ENCODE measurements around the gene EVA1A. TPM values are rescaled to one million over a fixed set of nuclear protein-coding genes. Genes with fewer than 3 reads are reported as not detected.
"Not testable (repeated sequence)": the region's sequence is repeated elsewhere in the genome, so short reads cannot be mapped to it uniquely, and the experiment has no call there.

The EVA1A gene
- total and polyA plus RNA-seq, 4 experiments from 2014 or later = not detected

- Histone ChIP-seq H3K27me3 (ENCODE audit: insufficient read depth, low read length) (no peaks in the 10 kb centered on the region), H3K4me3 (ENCODE audit: low read length in 2 of 2) (no peak overlapping the region), H3K9me3 (ENCODE audit: control insufficient read depth in 1 of 2, low read length in 2 of 2) (no peaks in the 10 kb centered on the region), H3K36me3 (ENCODE audit: insufficient read depth, low read length) (no peaks in the 10 kb centered on the region), H3K4me1 (ENCODE audit: insufficient read depth, low read length) (no peaks in the 10 kb centered on the region), H3K27ac (ENCODE audit: low read depth, low read length) (no peak overlapping the region)
- Mint-ChIP-seq H3K4me3 (no peak overlapping the region), H3K4me1 (no peaks in the 10 kb centered on the region), H3K36me3 (no peaks in the 10 kb centered on the region), H3K9me3 (no peaks in the 10 kb centered on the region), H3K27ac (no peak overlapping the region), H3K27me3 (peaks cover 0 to 3% of the 10 kb centered on the region in 2 donors)
- intact Hi-C loops (cut with micrococcal nuclease) = no loop called here
- no peak for DNase-seq
- ChIA-PET CTCF (ENCODE audit: partially characterized antibody) (no interaction called here), POLR2A (ENCODE audit: partially characterized antibody) (no interaction called here)
These were observed 66.5 kb downstream of the EVA1A start for GRCh38 chr2:75494137-75494769.

- CTCF ChIA-PET (ENCODE audit: partially characterized antibody) = no interaction called here
- Mint-ChIP-seq H3K27me3 (peaks cover 2 to 6% of the 10 kb centered on the region in 2 donors), H3K9me3 (no peaks in the 10 kb centered on the region), H3K4me3 (no peak overlapping the region), H3K36me3 (no peaks in the 10 kb centered on the region), H3K27ac (no peak overlapping the region), H3K4me1 (no peaks in the 10 kb centered on the region)
- Histone ChIP-seq H3K27ac (ENCODE audit: low read depth, low read length) (no peak overlapping the region), H3K4me1 (ENCODE audit: insufficient read depth, low read length) (no peaks in the 10 kb centered on the region), H3K36me3 (ENCODE audit: insufficient read depth, low read length) (no peaks in the 10 kb centered on the region), H3K9me3 (ENCODE audit: control insufficient read depth in 1 of 2, low read length in 2 of 2) (no peaks in the 10 kb centered on the region), H3K27me3 (ENCODE audit: insufficient read depth, low read length) (no peaks in the 10 kb centered on the region), H3K4me3 (ENCODE audit: low read length in 2 of 2) (no peak overlapping the region)
- POLR2A ChIA-PET (ENCODE audit: partially characterized antibody) = no interaction called here
- intact Hi-C loops (cut with micrococcal nuclease) = no loop called here
- no peak for DNase-seq
These were observed 67.5 kb downstream of the EVA1A start for GRCh38 chr2:75493230-75493629.

- Histone ChIP-seq H3K4me1 (ENCODE audit: insufficient read depth, low read length) (no peaks in the 10 kb centered on the region), H3K4me3 (ENCODE audit: low read length in 2 of 2) (no peak overlapping the region), H3K27me3 (ENCODE audit: insufficient read depth, low read length) (no peaks in the 10 kb centered on the region), H3K9me3 (ENCODE audit: control insufficient read depth in 1 of 2, low read length in 2 of 2) (no peaks in the 10 kb centered on the region), H3K27ac (ENCODE audit: low read depth, low read length) (no peak overlapping the region), H3K36me3 (ENCODE audit: insufficient read depth, low read length) (no peaks in the 10 kb centered on the region)
- H3K27me3 Mint-ChIP-seq = peaks cover 2 to 11% of the 10 kb centered on the region in 2 donors
- POLR2A ChIA-PET (ENCODE audit: partially characterized antibody) = no interaction called here
- no peaks in the 10 kb centered on the region for H3K4me1 Mint-ChIP-seq
- DNase-seq = no peak
- intact Hi-C loops (cut with micrococcal nuclease) = no loop called here
- H3K36me3 Mint-ChIP-seq = no peaks in the 10 kb centered on the region
- no peak overlapping the region for H3K4me3 Mint-ChIP-seq
- CTCF ChIA-PET (ENCODE audit: partially characterized antibody) = no interaction called here
- peaks cover 0 to 6% (median 0%) of the 10 kb centered on the region in 8 donors for H3K9me3 Mint-ChIP-seq
- no peak overlapping the region for H3K27ac Mint-ChIP-seq
These were observed 69.5 kb downstream of the EVA1A start for GRCh38 chr2:75491129-75491753.

- no peak overlapping the region for H3K4me3 Mint-ChIP-seq
- Histone ChIP-seq H3K9me3 (ENCODE audit: control insufficient read depth in 1 of 2, low read length in 2 of 2) (no peaks in the 10 kb centered on the region), H3K27ac (ENCODE audit: low read depth, low read length) (no peak overlapping the region), H3K4me1 (ENCODE audit: insufficient read depth, low read length) (no peaks in the 10 kb centered on the region), H3K36me3 (ENCODE audit: insufficient read depth, low read length) (no peaks in the 10 kb centered on the region), H3K27me3 (ENCODE audit: insufficient read depth, low read length) (no peaks in the 10 kb centered on the region), H3K4me3 (ENCODE audit: low read length in 2 of 2) (no peak overlapping the region)
- no peak overlapping the region for H3K27ac Mint-ChIP-seq
- intact Hi-C loops (cut with micrococcal nuclease) = no loop called here
- no peak for DNase-seq
- H3K36me3 Mint-ChIP-seq = no peaks in the 10 kb centered on the region
- peaks cover 0 to 6% (median 0%) of the 10 kb centered on the region in 8 donors for H3K9me3 Mint-ChIP-seq
- ChIA-PET POLR2A (ENCODE audit: partially characterized antibody) (no interaction called here), CTCF (ENCODE audit: partially characterized antibody) (no interaction called here)
- H3K4me1 Mint-ChIP-seq = no peaks in the 10 kb centered on the region
- H3K27me3 Mint-ChIP-seq = peaks cover 4 to 9% of the 10 kb centered on the region in 2 donors
These were observed 71.0 kb downstream of the EVA1A start for GRCh38 chr2:75489721-75490120.

- H3K27me3 Mint-ChIP-seq = peaks cover 4 to 15% of the 10 kb centered on the region in 2 donors
- no peaks in the 10 kb centered on the region for H3K36me3 ChIP-seq (ENCODE audit: insufficient read depth, low read length)
- peaks cover 0 to 6% (median 0%) of the 10 kb centered on the region in 8 donors for H3K9me3 Mint-ChIP-seq
- H3K4me3 Mint-ChIP-seq = no peak overlapping the region
- H3K4me3 ChIP-seq (ENCODE audit: low read length in 2 of 2) = no peak overlapping the region
- no peak overlapping the region for H3K27ac Mint-ChIP-seq
- no peaks in the 10 kb centered on the region for H3K27me3 ChIP-seq (ENCODE audit: insufficient read depth, low read length)
- intact Hi-C loops (cut with micrococcal nuclease) = no loop called here
- POLR2A ChIA-PET (ENCODE audit: partially characterized antibody) = no interaction called here
- CTCF ChIA-PET (ENCODE audit: partially characterized antibody) = no interaction called here
- H3K27ac ChIP-seq (ENCODE audit: low read depth, low read length) = no peak overlapping the region
- no peaks in the 10 kb centered on the region for H3K9me3 ChIP-seq (ENCODE audit: control insufficient read depth in 1 of 2, low read length in 2 of 2)
- no peaks in the 10 kb centered on the region for H3K4me1 Mint-ChIP-seq
- H3K36me3 Mint-ChIP-seq = no peaks in the 10 kb centered on the region
- no peaks in the 10 kb centered on the region for H3K4me1 ChIP-seq (ENCODE audit: insufficient read depth, low read length)
- no peak for DNase-seq
These were observed 72.6 kb downstream of the EVA1A start for GRCh38 chr2:75488157-75488556.

GRCh38 chr2:75486735-75487134 lies 74.0 kb downstream of the EVA1A start:
- CTCF ChIA-PET (ENCODE audit: partially characterized antibody); H3K4me1 Mint-ChIP-seq; H3K4me3 Mint-ChIP-seq; H3K27ac Mint-ChIP-seq; H3K36me3 ChIP-seq (ENCODE audit: insufficient read depth, low read length); intact Hi-C loops (cut with micrococcal nuclease); H3K4me3 ChIP-seq (ENCODE audit: low read length in 2 of 2); H3K27me3 ChIP-seq (ENCODE audit: insufficient read depth, low read length); DNase-seq; H3K27ac ChIP-seq (ENCODE audit: low read depth, low read length); H3K9me3 Mint-ChIP-seq; H3K9me3 ChIP-seq (ENCODE audit: control insufficient read depth in 1 of 2, low read length in 2 of 2); H3K36me3 Mint-ChIP-seq; POLR2A ChIA-PET (ENCODE audit: partially characterized antibody); H3K4me1 ChIP-seq (ENCODE audit: insufficient read depth, low read length): not testable (repeated sequence)
- H3K27me3 Mint-ChIP-seq = peaks cover 7 to 15% of the 10 kb centered on the region in 2 donors

GRCh38 chr2:75484840-75485239 lies 75.9 kb downstream of the EVA1A start:
- CTCF ChIA-PET (ENCODE audit: partially characterized antibody) = no interaction called here
- Histone ChIP-seq H3K27me3 (ENCODE audit: insufficient read depth, low read length) (no peaks in the 10 kb centered on the region), H3K4me3 (ENCODE audit: low read length in 2 of 2) (no peak overlapping the region), H3K4me1 (ENCODE audit: insufficient read depth, low read length) (no peaks in the 10 kb centered on the region), H3K9me3 (ENCODE audit: control insufficient read depth in 1 of 2, low read length in 2 of 2) (no peaks in the 10 kb centered on the region), H3K36me3 (ENCODE audit: insufficient read depth, low read length) (no peaks in the 10 kb centered on the region), H3K27ac (ENCODE audit: low read depth, low read length) (no peak overlapping the region)
- H3K27me3 Mint-ChIP-seq = peaks cover 7 to 18% of the 10 kb centered on the region in 2 donors
- H3K4me1 Mint-ChIP-seq = no peaks in the 10 kb centered on the region
- H3K9me3 Mint-ChIP-seq = peaks cover 0 to 6% (median 1%) of the 10 kb centered on the region in 8 donors
- H3K27ac Mint-ChIP-seq = no peak overlapping the region
- no peak for DNase-seq
- POLR2A ChIA-PET (ENCODE audit: partially characterized antibody) = no interaction called here
- H3K4me3 Mint-ChIP-seq = no peak overlapping the region
- intact Hi-C loops (cut with micrococcal nuclease) = no loop called here
- no peaks in the 10 kb centered on the region for H3K36me3 Mint-ChIP-seq

All from CD4-positive, alpha-beta memory T cell (primary cell).